Central memory CD8-positive, alpha-beta T cell (primary cell): ENCODE results near the gene YKT6.

ENCODE experiments used
- ATAC-seq: fragments of 150-1000 bp; cut with Tn5 transposase; replicated peaks from 2 replicates; pipeline ENCODE4 v1.10.0; 2022; ENCODE audit warnings: mild to moderate bottlenecking, moderate FRiP score, moderate number of reproducible peaks; ENCODE audit not compliant: poor library complexity, severe bottlenecking; ENCODE audit errors: extremely low read depth
- DNase-seq, 2 donors: peaks; one replicate each; pipeline ENCODE4 v3.0.0; 2021; ENCODE audit warnings: low spot score in 2 of 2
- H3K27ac Mint-ChIP-seq: one replicate; pipeline ENCODE4 v1.8.0; 2022; ENCODE audit warnings: low read depth, mild to moderate bottlenecking, moderate library complexity, mixed read lengths
- H3K27me3 Mint-ChIP-seq: one replicate; pipeline ENCODE4 v1.8.0; 2022; ENCODE audit warnings: mixed read lengths
- H3K36me3 Mint-ChIP-seq: one replicate; pipeline ENCODE4 v1.8.0; 2022; ENCODE audit warnings: mild to moderate bottlenecking, moderate library complexity, mixed read lengths; ENCODE audit not compliant: insufficient read depth
- H3K4me1 Mint-ChIP-seq: one replicate; pipeline ENCODE4 v1.8.0; 2022; ENCODE audit warnings: mixed read lengths
- H3K4me3 Mint-ChIP-seq: one replicate; pipeline ENCODE4 v1.8.0; 2022; ENCODE audit warnings: mild to moderate bottlenecking, moderate library complexity, mixed read lengths
- H3K9me3 Mint-ChIP-seq: one replicate; pipeline ENCODE4 v1.8.0; 2022; ENCODE audit warnings: mixed read lengths

Gene YKT6

DNA sequence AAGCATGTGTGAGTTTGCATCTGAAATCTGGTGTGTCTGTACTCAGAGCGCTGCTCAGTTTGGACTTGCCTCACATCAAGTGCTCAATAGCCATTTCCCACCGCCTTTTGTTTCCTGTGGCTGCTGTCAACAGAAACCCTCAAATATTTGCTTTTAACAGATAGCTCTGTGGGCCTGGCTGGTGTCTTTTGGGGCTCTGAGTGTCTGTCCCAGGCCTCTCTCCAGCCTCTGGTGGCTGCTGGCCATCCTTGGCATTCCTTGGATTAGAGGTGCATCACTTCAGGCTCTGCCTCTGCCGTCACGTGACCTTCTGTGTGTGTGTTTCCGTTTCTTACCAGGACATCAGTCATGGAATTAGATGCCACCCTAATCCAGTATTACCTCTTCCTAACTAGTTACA lies 9.3 kb downstream of the YKT6 start:
- DNase-seq = no peak
- Mint-ChIP-seq H3K27me3 (no peaks in the 10 kb centered on the region), H3K4me1 (peaks cover 10% of the 10 kb centered on the region), H3K27ac (no peak overlapping the region), H3K9me3 (no peaks in the 10 kb centered on the region), H3K36me3 (peaks cover 54% of the 10 kb centered on the region), H3K4me3 (no peak overlapping the region)
- no peak for ATAC-seq

DNA sequence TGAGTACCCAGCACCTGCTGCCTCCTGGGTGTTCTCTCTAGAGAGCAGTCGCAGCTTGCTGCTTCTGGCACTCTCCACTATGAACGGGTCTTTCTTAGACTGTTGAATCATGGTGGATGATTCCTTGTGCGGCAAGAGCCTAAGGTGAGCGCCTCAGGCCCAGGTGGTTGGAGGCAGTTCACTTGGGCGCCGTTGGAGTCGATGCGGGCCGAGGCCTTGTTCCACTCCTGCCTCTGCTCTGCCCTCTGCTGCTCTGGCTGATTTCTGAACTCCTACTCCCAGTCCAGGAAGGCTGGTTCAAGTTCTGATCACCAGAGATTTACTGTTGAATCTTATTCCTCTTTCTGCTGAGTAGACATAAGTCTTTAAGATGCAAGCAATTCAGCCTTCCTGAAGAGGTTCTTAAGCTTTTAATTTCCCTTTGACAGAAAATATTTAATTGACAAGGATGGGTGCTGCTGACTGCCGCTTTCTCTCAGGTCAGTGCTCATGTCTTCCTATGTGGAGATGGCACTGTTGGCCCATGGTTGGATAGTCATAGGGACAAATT lies 10.4 kb downstream of the YKT6 start:
- Mint-ChIP-seq H3K27me3 (no peaks in the 10 kb centered on the region), H3K4me1 (peaks cover 5% of the 10 kb centered on the region), H3K36me3 (peaks cover 49% of the 10 kb centered on the region), H3K4me3 (no peak overlapping the region), H3K9me3 (no peaks in the 10 kb centered on the region), H3K27ac (no peak overlapping the region)
- DNase-seq (no peak), ATAC-seq (no peak)

DNA sequence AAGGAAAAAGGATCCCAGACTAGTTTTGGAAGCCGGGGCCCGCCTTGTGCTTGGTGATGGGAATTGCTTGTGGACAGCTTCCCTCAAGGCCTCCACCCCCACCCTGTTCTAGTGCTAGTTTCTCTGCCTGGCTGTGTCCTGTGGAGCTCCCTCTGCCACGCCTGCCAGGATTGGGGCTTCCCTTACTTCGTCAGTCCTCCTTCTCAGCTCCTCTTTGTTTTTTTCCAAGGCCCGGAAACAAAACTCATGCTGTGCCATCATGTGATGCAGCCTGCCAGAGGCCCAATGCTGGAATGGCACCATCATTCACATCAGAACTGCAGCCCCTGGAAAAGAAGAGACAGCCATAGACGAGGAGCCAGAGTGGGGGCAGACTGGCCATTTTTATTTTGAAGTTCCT lies 11.2 kb downstream of the YKT6 start:
- H3K27me3 Mint-ChIP-seq = no peaks in the 10 kb centered on the region
- H3K9me3 Mint-ChIP-seq = no peaks in the 10 kb centered on the region
- no peaks in the 10 kb centered on the region for H3K4me1 Mint-ChIP-seq
- H3K27ac Mint-ChIP-seq = no peak overlapping the region
- ATAC-seq (no peak), DNase-seq (no peak)
- peaks cover 46% of the 10 kb centered on the region for H3K36me3 Mint-ChIP-seq
- H3K4me3 Mint-ChIP-seq = no peak overlapping the region

DNA sequence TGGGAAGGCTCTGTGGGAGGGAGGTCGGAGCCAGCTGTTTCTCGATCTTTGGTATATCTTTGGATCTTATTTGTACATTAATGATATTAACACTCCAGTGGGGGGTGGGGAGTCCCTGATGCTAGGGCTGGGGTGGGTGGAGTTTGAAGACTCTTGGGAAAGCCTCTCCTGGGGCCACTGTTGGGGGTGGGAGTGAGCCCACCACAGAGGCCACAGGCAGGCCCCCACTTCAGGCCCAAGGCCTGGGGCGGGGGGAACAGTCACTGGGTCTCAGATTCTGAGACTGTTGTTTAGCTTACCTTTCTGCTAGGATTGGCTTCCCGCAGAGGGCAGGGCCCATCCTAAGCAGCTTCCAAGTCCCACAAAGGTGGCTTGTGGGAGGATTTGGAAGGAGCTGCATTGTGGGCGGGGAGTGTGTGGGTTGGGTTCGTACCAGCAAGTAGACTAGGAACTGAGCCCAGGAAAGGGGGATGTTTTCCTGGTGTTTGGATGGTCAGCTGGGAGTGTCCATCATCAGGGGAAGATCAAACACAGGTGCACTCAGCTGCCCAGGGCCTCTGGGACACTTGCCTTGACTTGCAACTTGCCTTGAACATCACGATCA lies 11.9 kb downstream of the YKT6 start:
- DNase-seq = no peak
- peaks cover 41% of the 10 kb centered on the region for H3K36me3 Mint-ChIP-seq
- no peaks in the 10 kb centered on the region for H3K4me1 Mint-ChIP-seq
- H3K9me3 Mint-ChIP-seq = no peaks in the 10 kb centered on the region
- no peak overlapping the region for H3K27ac Mint-ChIP-seq
- ATAC-seq = no peak
- no peak overlapping the region for H3K4me3 Mint-ChIP-seq
- H3K27me3 Mint-ChIP-seq = no peaks in the 10 kb centered on the region

DNA sequence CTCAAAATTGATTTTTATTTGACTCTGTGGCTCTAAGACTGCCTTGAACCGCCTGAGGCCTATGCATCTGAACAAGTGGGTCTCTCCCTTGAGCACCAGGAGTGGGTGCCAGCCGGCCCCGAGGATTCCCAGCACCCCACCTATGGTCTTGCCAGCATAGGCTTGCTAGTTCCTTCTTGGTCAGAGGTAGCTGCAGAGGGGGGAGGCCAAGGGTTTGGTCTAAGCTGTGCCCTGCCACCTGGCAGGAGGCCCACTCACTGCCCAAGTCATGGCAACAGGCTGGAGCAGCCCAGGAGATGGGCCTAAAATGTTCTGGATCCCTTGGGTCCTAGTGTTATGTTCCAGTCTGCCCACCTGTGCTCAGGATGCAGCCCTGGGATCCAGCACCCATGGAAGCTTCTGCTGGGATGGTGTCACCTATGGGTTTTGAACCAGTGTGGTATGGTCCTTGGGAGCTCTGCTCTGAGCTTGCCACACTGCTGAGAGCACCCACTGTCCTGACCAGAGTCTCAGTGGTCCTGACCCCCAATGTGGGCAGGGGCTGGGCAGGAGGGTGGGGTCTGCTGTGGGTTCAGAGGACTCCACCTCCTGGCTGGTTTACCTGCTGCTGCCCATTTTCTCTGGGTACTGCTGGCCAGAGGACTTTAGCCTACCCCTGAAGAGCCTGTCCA lies 12.6 kb downstream of the YKT6 start:
- H3K27ac Mint-ChIP-seq = no peak overlapping the region
- H3K36me3 Mint-ChIP-seq = peaks cover 35% of the 10 kb centered on the region
- no peaks in the 10 kb centered on the region for H3K9me3 Mint-ChIP-seq
- DNase-seq (no peak), ATAC-seq (no peak)
- no peaks in the 10 kb centered on the region for H3K4me1 Mint-ChIP-seq
- no peak overlapping the region for H3K4me3 Mint-ChIP-seq
- H3K27me3 Mint-ChIP-seq = no peaks in the 10 kb centered on the region

DNA sequence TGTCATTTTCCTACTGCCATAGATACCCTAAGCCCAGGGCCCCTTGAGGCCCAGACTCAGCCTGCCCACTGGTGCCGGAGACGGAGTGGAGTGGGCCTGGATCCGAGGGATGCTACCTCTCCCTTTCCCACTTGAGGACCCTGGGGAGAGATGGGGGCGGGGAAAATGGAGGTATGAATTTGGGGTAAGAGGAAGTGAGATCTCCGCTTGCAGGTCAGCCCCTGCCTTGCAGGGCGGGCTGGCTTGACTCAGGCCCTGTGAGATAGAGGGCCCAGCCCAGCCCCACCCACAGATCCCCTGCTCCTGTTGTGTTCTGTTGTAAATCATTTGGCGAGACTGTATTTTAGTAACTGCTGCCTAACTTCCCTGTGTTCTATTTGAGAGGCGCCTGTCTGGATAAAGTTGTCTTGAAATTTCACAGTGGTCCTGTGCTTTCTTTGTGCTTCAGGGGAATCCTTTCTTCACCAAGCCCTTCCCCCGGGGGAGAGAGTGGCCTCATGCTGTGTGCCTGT lies 13.2 kb downstream of the YKT6 start:
- Mint-ChIP-seq H3K4me1 (no peaks in the 10 kb centered on the region), H3K27me3 (no peaks in the 10 kb centered on the region), H3K27ac (no peak overlapping the region), H3K36me3 (peaks cover 30% of the 10 kb centered on the region), H3K9me3 (no peaks in the 10 kb centered on the region), H3K4me3 (no peak overlapping the region)
- ATAC-seq (no peak), DNase-seq (no peak)

DNA sequence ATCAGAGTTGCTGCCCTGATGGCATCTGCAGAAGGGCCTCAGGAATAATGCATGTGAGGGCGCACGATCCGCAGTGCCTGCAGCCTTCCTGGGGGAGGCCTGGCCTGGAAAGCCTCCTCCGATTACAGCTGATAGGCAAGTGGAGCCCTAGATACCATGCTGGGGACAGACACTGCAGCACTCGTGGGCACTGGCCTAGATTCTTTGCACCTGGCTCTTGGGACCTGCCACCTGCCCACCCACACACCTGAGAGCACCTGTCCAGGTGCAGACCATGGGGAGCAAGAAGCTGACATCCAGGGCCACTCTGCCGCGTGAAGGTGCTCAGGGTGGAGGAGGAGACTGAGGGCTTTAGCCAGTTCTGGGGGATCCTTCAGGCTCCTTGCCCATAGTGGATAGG lies 14.8 kb downstream of the YKT6 start:
- ATAC-seq (no peak), DNase-seq (no peak)
- Mint-ChIP-seq H3K27ac (no peak overlapping the region), H3K4me3 (no peak overlapping the region), H3K4me1 (no peaks in the 10 kb centered on the region), H3K27me3 (no peaks in the 10 kb centered on the region), H3K36me3 (peaks cover 20% of the 10 kb centered on the region), H3K9me3 (no peaks in the 10 kb centered on the region)

DNA sequence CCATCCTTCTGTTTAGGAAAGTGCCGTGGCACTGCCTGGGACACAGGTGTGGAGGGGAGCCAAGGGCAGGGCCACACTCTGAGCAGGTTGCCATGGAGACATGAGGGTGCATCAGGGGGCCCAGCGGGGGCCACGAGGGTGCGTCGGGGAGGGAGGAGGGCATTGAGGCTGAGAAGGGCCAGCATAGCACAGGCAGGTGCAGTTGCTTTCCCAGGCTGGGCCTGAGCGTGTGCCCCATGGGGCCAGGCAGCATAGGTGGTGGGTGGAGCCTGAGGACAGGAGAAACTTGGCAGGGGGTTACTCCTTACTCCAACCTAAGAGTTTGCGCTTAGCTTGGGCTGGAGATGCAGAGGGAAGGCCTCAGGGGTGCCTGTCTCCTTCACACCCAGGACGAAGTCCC lies 15.2 kb downstream of the YKT6 start:
- no peak for DNase-seq
- H3K4me3 Mint-ChIP-seq = no peak overlapping the region
- H3K9me3 Mint-ChIP-seq = no peaks in the 10 kb centered on the region
- no peak for ATAC-seq
- no peaks in the 10 kb centered on the region for H3K27me3 Mint-ChIP-seq
- no peaks in the 10 kb centered on the region for H3K4me1 Mint-ChIP-seq
- H3K27ac Mint-ChIP-seq = no peak overlapping the region
- H3K36me3 Mint-ChIP-seq = peaks cover 16% of the 10 kb centered on the region

DNA sequence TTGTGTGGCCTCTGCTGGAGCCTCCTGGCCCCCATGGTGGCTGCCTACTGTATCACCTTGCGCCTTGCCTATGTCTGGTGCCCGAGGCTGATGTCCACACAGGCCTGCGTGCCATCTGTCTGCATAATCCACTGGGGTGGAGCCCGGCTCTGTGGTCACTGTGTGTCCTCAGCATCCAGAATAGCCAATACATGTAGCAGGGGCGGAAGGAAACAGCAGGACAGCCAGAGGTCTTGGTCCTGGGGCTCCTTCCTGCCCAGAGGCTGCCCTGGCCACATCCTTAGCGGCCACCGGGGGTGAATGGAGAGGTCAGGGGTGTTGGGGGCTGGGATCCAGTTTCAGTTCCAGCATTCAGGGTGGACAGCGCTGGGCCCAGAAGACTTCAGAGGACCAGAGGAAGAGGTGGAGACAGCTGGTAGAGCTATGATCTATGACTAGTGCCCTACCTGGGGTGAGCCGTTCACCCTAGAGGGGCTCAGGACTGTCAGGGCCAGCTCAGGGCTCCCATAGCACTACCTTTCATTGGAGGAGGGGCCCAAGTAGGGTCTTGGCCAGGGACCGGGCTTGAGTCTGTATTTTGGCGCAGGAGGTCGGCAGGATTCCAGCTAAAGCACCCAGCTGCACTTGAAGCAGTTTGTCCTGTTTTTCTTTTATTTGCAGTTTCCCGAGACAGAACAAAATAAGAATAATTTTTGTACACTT lies 15.9 kb downstream of the YKT6 start:
- Mint-ChIP-seq H3K36me3 (peaks cover 12% of the 10 kb centered on the region), H3K9me3 (no peaks in the 10 kb centered on the region), H3K4me1 (no peaks in the 10 kb centered on the region), H3K27me3 (no peaks in the 10 kb centered on the region), H3K27ac (no peak overlapping the region), H3K4me3 (no peak overlapping the region)
- no peak for ATAC-seq
- DNase-seq = no peak

DNA sequence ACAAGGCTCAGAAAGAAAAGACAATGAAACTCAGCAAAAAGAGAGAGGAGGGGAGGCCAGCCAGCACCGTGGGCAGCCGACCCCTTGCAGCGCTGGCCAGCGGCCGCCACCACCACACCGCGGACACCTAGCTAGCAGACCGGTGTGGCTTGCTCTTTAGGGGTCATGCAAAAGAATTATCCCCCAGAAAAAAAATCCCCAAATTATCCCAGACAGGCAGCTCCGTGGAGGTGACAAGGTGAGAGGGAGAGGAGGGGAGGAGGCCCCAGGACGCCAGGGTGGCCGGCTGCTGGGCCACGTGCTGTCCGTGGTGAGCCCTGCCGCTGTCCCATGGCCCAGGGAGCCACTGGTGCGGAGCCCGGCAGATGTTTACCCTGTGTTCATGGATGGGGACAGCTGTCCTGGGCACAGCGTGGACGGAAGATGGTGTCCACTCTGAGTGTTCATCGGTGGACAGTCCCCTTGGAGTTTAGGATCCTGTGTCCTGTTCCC lies 16.5 kb downstream of the YKT6 start:
- H3K36me3 Mint-ChIP-seq = peaks cover 6% of the 10 kb centered on the region
- no peak overlapping the region for H3K4me3 Mint-ChIP-seq
- no peaks in the 10 kb centered on the region for H3K4me1 Mint-ChIP-seq
- H3K9me3 Mint-ChIP-seq = no peaks in the 10 kb centered on the region
- ATAC-seq (no peak), DNase-seq (no peak)
- H3K27me3 Mint-ChIP-seq = no peaks in the 10 kb centered on the region
- H3K27ac Mint-ChIP-seq = no peak overlapping the region

DNA sequence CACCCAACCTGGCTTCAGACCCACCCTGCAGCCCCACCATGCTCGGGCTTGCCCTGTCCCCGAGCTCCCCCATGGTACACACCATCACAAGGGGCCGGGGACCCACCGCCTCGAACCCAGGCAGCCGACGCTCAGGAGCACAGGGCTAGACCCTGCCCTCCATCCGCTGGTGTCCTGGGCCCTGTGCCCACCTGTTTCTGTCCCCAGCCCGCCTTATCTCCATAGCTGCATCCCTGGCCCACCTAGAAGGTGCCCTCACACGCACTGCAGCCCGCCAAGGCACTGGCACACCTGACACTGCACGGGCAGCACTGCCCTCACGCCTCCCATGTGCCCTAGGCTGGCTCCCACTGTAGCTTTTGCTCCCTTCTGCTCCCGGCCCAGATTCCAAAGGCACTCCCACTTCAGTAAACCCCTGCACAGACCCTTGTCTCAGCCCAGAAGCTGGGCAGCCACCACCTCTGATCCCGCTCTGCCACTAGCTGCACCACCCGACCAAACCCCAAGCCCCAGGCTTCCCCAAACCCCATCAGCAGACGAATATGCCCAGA lies 17.1 kb downstream of the YKT6 start:
- ATAC-seq = no peak
- Mint-ChIP-seq H3K36me3 (peaks cover 4% of the 10 kb centered on the region), H3K4me1 (no peaks in the 10 kb centered on the region), H3K27ac (no peak overlapping the region), H3K4me3 (no peak overlapping the region), H3K9me3 (no peaks in the 10 kb centered on the region), H3K27me3 (no peaks in the 10 kb centered on the region)
- DNase-seq = no peak

DNA sequence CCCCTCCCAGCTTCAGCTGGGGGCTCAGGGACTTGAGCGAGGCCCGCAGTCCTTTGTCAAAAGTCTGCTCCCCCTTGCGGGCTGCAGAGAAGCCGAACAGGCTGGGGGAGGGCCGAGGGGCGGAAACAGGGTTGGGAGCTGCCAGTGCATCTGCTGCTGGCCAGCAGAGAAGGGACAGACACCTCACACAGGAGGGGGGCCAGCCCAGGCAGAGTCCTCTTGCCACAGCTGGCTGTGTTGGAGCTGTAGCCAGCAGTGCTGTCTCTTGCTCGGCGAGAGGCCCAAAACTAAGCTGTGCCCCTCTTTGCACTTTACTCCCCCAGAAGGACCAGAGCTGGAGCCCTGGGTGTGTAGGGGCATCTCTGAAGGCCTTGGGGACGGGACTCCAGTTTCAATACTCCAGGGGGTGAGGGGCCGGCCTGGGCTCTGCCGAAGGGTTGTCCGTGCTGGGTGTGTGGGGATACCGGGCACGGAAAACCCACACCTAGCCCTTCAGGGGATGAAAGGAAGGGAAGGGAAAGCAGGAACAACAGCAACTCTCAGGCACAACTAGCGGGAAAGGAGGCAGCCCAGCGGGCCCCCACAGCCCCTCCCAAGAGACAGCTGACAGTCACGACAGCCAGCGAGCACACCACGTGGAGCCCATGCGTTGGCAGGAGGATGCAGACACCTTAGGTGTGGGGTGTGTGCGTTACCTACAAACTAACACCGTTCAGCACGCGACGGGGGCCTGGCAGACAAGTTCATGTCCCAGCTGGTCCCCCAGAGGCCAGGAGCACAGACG lies 17.8 kb downstream of the YKT6 start:
- ATAC-seq = no peak
- H3K9me3 Mint-ChIP-seq = no peaks in the 10 kb centered on the region
- no peak overlapping the region for H3K27ac Mint-ChIP-seq
- no peaks in the 10 kb centered on the region for H3K4me1 Mint-ChIP-seq
- no peak for DNase-seq
- H3K4me3 Mint-ChIP-seq = no peak overlapping the region
- peaks cover 4% of the 10 kb centered on the region for H3K36me3 Mint-ChIP-seq
- peaks cover 4% of the 10 kb centered on the region for H3K27me3 Mint-ChIP-seq
